H1 (cell line): Measurements from ENCODE around the gene SLC5A12. TPM values are rescaled to one million over a fixed set of nuclear protein-coding genes. Genes with fewer than 3 reads are reported as not detected.

Experiments
- CTCF ChIA-PET: fragments of 300-600 bp; sonication (Branson Sonifier 250); formaldehyde crosslinking; loops from one replicate; lab custom pipeline; 2021; ENCODE audit not compliant: partially characterized antibody; lab: Charles Lee
- POLR2A ChIA-PET: fragments of 300-600 bp; sonication (Branson Sonifier 250); formaldehyde crosslinking; loops from one replicate; lab custom pipeline; 2021; ENCODE audit warnings: inconsistent platforms; ENCODE audit not compliant: partially characterized antibody; lab: Charles Lee
- DNase-seq, 2 experiments: peaks; one replicate each; pipeline versions ENCODE4 v3.0.0 to v3.0.0-alpha.2; 2010 to 2022; ENCODE audit warnings: low spot score in 2 of 2, low read depth in 1 of 2, mixed read lengths in 1 of 2
- FAIRE-seq: peaks from 2 replicates; lab custom pipeline; 2011; peaks lifted over from hg19 to GRCh38; lab: Jason Lieb, UNC
- H2AFZ ChIP-seq: 2 replicates; pipeline ENCODE4 v1.8.1; 2012; ENCODE audit warnings: low read length, inconsistent platforms
- H2AK5ac ChIP-seq: 2 replicates; pipeline ENCODE4 v1.6.1; 2013; ENCODE audit warnings: low read depth, low read length
- H2BK120ac ChIP-seq: replicated peaks from 2 replicates; pipeline ENCODE3; 2013; ENCODE audit warnings: low read depth, low read length, inconsistent platforms
- H2BK12ac ChIP-seq: 2 replicates; pipeline ENCODE4 v1.6.1; 2013; ENCODE audit warnings: low read depth, low read length
- H2BK15ac ChIP-seq: 2 replicates; pipeline ENCODE4 v1.6.1; 2013; ENCODE audit warnings: low read length
- H2BK20ac ChIP-seq: 2 replicates; pipeline ENCODE4 v1.6.1; 2013; ENCODE audit warnings: low read length
- H2BK5ac ChIP-seq: 2 replicates; pipeline ENCODE4 v1.6.1; 2013; ENCODE audit warnings: low read depth, low read length
- H3K14ac ChIP-seq: 2 replicates; pipeline ENCODE4 v1.6.1; 2013; ENCODE audit warnings: inconsistent platforms; ENCODE audit not compliant: insufficient read length
- H3K18ac ChIP-seq: 2 replicates; pipeline ENCODE4 v1.6.1; 2013; ENCODE audit warnings: low read length; ENCODE audit errors: extremely low read depth
- H3K23ac ChIP-seq: 2 replicates; pipeline ENCODE4 v1.6.1; 2013; ENCODE audit warnings: inconsistent platforms; ENCODE audit not compliant: insufficient read length
- H3K23me2 ChIP-seq: 2 replicates; pipeline ENCODE4 v1.6.1; 2013; ENCODE audit warnings: low read depth, low read length
- H3K27ac ChIP-seq: 2 replicates; pipeline ENCODE4 v1.6.1; 2011; ENCODE audit warnings: low read depth, low read length, inconsistent platforms
- H3K27me3 ChIP-seq, 4 experiments: replicated peaks in 1 of 4; 1 replicate in 1 of 4; 2 replicates in 3 of 4; pipeline versions ENCODE4 v1.6.1 to v1.8.1; 2011 to 2013; ENCODE audit warnings: low read length in 3 of 4, mild to moderate bottlenecking in 3 of 4, inconsistent platforms in 2 of 4, mixed read lengths in 2 of 4, moderate library complexity in 1 of 4; ENCODE audit not compliant: control insufficient read depth in 3 of 4, insufficient read depth in 3 of 4; ENCODE audit errors: extremely low read depth in 1 of 4
- H3K36me3 ChIP-seq, 4 experiments: 2 replicates each; pipeline versions ENCODE4 v1.6.1 to v1.8.1; 2011 to 2013; ENCODE audit warnings: mild to moderate bottlenecking in 4 of 4, low read length in 3 of 4, moderate library complexity in 2 of 4, control low read depth in 1 of 4, inconsistent platforms in 1 of 4; ENCODE audit not compliant: insufficient read depth in 4 of 4, control insufficient read depth in 2 of 4
- H3K4ac ChIP-seq: replicated peaks from 2 replicates; pipeline ENCODE3; 2013; ENCODE audit warnings: low read length, low read depth, mixed read lengths, inconsistent platforms; ENCODE audit not compliant: insufficient read length
- H3K4me1 ChIP-seq, 4 experiments: replicated peaks in 1 of 4; 1 replicate in 1 of 4; 2 replicates in 3 of 4; pipeline versions ENCODE4 v1.6.1 to v1.8.1; 2011 to 2013; ENCODE audit warnings: low read length in 3 of 4, inconsistent platforms in 2 of 4, mixed read lengths in 1 of 4; ENCODE audit not compliant: insufficient read depth in 4 of 4, control insufficient read depth in 3 of 4
- H3K4me2 ChIP-seq, 2 experiments: 2 replicates each; pipeline versions ENCODE4 v1.6.1 to v1.8.1; 2011 to 2013; ENCODE audit warnings: low read depth in 2 of 2, low read length in 2 of 2, control low read depth in 1 of 2, inconsistent platforms in 1 of 2, mild to moderate bottlenecking in 1 of 2; ENCODE audit not compliant: insufficient read depth in 1 of 2
- H3K4me3 ChIP-seq, 4 experiments: fragments of 200-600, 300-600 bp in 1 of 4; sonication (generic), shearing (Covaris generic), sonication (Bioruptor Twin) in 1 of 4; 2 replicates each; pipeline versions ENCODE4 v1.5.1 to v1.8.1; 2011 to 2016; ENCODE audit warnings: low read length in 4 of 4, low read depth in 3 of 4, control low read depth in 2 of 4, inconsistent platforms in 2 of 4, mild to moderate bottlenecking in 2 of 4, mixed read lengths in 1 of 4, moderate library complexity in 1 of 4; ENCODE audit not compliant: insufficient read depth in 2 of 4; ENCODE audit errors: extremely low read depth in 1 of 4
- H3K56ac ChIP-seq: replicated peaks from 2 replicates; pipeline ENCODE3; 2013; ENCODE audit warnings: low read depth, mild to moderate bottlenecking, mixed read lengths, low read length, inconsistent platforms; ENCODE audit not compliant: insufficient read length
- H3K79me1 ChIP-seq: 2 replicates; pipeline ENCODE4 v1.6.1; 2013; ENCODE audit warnings: low read depth, low read length, control low read depth
- H3K79me2 ChIP-seq, 2 experiments: 2 replicates each; pipeline versions ENCODE4 v1.6.1 to v1.8.1; 2012 to 2013; ENCODE audit warnings: low read length in 2 of 2, mild to moderate bottlenecking in 2 of 2, inconsistent platforms in 1 of 2; ENCODE audit not compliant: insufficient read depth in 2 of 2, control insufficient read depth in 1 of 2
- H3K9ac ChIP-seq, 4 experiments: replicated peaks in 1 of 4; 1 replicate in 1 of 4; 2 replicates in 3 of 4; pipeline versions ENCODE4 v1.6.1 to v1.8.1; 2011 to 2013; ENCODE audit warnings: low read depth in 3 of 4, low read length in 3 of 4, control low read depth in 2 of 4, mild to moderate bottlenecking in 2 of 4, moderate library complexity in 2 of 4, inconsistent platforms in 1 of 4; ENCODE audit errors: extremely low read depth in 1 of 4
- H3K9me3 ChIP-seq, 2 experiments: 2 replicates each; pipeline versions ENCODE4 v1.6.1 to v1.8.1; 2012 to 2013; ENCODE audit warnings: mild to moderate bottlenecking in 2 of 2, moderate library complexity in 2 of 2, control low read depth in 1 of 2, inconsistent platforms in 1 of 2, low read depth in 1 of 2, low read length in 1 of 2, mixed read lengths in 1 of 2; ENCODE audit not compliant: insufficient read depth in 2 of 2
- H4K20me1 ChIP-seq, 2 experiments: replicated peaks in 1 of 2; 2 replicates each; pipeline versions ENCODE3 to v1.8.1; 2011 to 2013; ENCODE audit warnings: inconsistent platforms in 2 of 2, low read length in 2 of 2, mild to moderate bottlenecking in 1 of 2; ENCODE audit not compliant: insufficient read depth in 2 of 2, control insufficient read depth in 1 of 2
- H4K5ac ChIP-seq: 2 replicates; pipeline ENCODE4 v1.6.1; 2013; ENCODE audit warnings: low read length, low read depth, mixed read lengths, inconsistent platforms; ENCODE audit not compliant: insufficient read length
- H4K8ac ChIP-seq: 2 replicates; pipeline ENCODE4 v1.8.0; 2013; ENCODE audit warnings: mild to moderate bottlenecking, moderate library complexity, low read length, inconsistent platforms; ENCODE audit not compliant: insufficient read depth; ENCODE audit errors: extremely low read depth
- H4K91ac ChIP-seq: replicated peaks from 2 replicates; pipeline ENCODE3; 2013; ENCODE audit warnings: low read length, mixed read lengths, inconsistent platforms; ENCODE audit not compliant: insufficient read length
- CBX8 ChIP-seq: fragments of 300-800, 300-1000 bp; sonication (generic); IDR thresholded peaks from 2 replicates; pipeline ENCODE4 v1.7.1; 2016; ENCODE audit warnings: low read depth, low read length, borderline replicate concordance
- CTBP2 ChIP-seq: IDR thresholded peaks from 2 replicates; pipeline ENCODE4 v1.7.0; 2011; ENCODE audit warnings: borderline replicate concordance, mild to moderate bottlenecking, moderate library complexity, mixed read lengths, low read length; ENCODE audit not compliant: insufficient read depth, insufficient read length
- EP300 ChIP-seq, 2 experiments: IDR thresholded peaks; 1 replicate in 1 of 2; 2 replicates in 1 of 2; pipeline ENCODE4 v1.6.1; 2011 to 2012; ENCODE audit warnings: low read depth in 2 of 2, low read length in 2 of 2, mild to moderate bottlenecking in 2 of 2, borderline replicate concordance in 1 of 2, inconsistent platforms in 1 of 2, moderate library complexity in 1 of 2
- EZH2 ChIP-seq: fragments of 200-600 bp; sonication (generic); IDR thresholded peaks from 2 replicates; pipeline ENCODE4 v1.7.1; 2012; ENCODE audit warnings: low read depth, mild to moderate bottlenecking, moderate library complexity, low read length, inconsistent platforms; ENCODE audit not compliant: severe bottlenecking
- GABPA ChIP-seq: IDR thresholded peaks from 2 replicates; pipeline ENCODE4 v1.6.1; 2011; ENCODE audit warnings: mild to moderate bottlenecking, low read length, moderate library complexity, borderline replicate concordance; ENCODE audit not compliant: insufficient read depth
- JUND ChIP-seq: IDR thresholded peaks from 2 replicates; pipeline ENCODE4 v1.6.1; 2011; ENCODE audit warnings: mild to moderate bottlenecking, improper control_type of control experiment, low read length
- KDM1A ChIP-seq: fragments of 200-600, 300-600 bp; sonication (generic); IDR thresholded peaks from 2 replicates; pipeline ENCODE4 v1.7.1; 2016; ENCODE audit warnings: mild to moderate bottlenecking, low read length, borderline replicate concordance
- KDM4A ChIP-seq: IDR thresholded peaks from one replicate; pipeline ENCODE4 v1.7.1; 2012; ENCODE audit warnings: low read depth, mild to moderate bottlenecking, moderate library complexity, low read length, inconsistent platforms; ENCODE audit not compliant: severe bottlenecking
- NRF1 ChIP-seq: IDR thresholded peaks from 2 replicates; pipeline ENCODE4 v1.6.1; 2011; ENCODE audit warnings: mild to moderate bottlenecking, low read depth, low read length, improper control_type of control experiment
- PHF8 ChIP-seq: fragments of 200-600 bp; sonication (generic); conservative IDR thresholded peaks from 2 replicates; pipeline ENCODE4 v1.7.1; 2012; ENCODE audit warnings: low read depth, mild to moderate bottlenecking, inconsistent platforms, low read length, moderate library complexity
- POLR2A ChIP-seq, 2 experiments: IDR thresholded peaks; 1 replicate in 1 of 2; 2 replicates in 1 of 2; pipeline ENCODE4 v1.6.1; 2011; ENCODE audit warnings: low read depth in 2 of 2, low read length in 2 of 2, mild to moderate bottlenecking in 2 of 2; ENCODE audit errors: control extremely low read depth in 1 of 2
- POU5F1 ChIP-seq: IDR thresholded peaks from 2 replicates; pipeline ENCODE4 v1.6.1; 2011; ENCODE audit warnings: low read depth, mild to moderate bottlenecking, low read length, moderate library complexity
- SIRT6 ChIP-seq: IDR thresholded peaks from one replicate; pipeline ENCODE4 v1.7.1; 2012; ENCODE audit warnings: low read length, inconsistent platforms
- SRF ChIP-seq: IDR thresholded peaks from 2 replicates; pipeline ENCODE4 v1.6.1; 2011; ENCODE audit warnings: mild to moderate bottlenecking, low read depth, low read length, moderate library complexity
- TBP ChIP-seq: IDR thresholded peaks from 2 replicates; pipeline ENCODE4 v1.6.1; 2011; ENCODE audit warnings: low read depth, low read length, improper control_type of control experiment
- WGBS, 2 experiments: shearing (Covaris generic) in 1 of 2; methylation state at CpG; one replicate each; pipeline versions ENCODE4 v1.1.6 to v1.1.7; 2013 to 2015; ENCODE audit warnings: low lambda C conversion rate in 2 of 2, mixed read lengths in 2 of 2, inconsistent platforms in 1 of 2, low coverage in 1 of 2, missing lambda C conversion rate in 1 of 2; ENCODE audit not compliant: insufficient replicate concordance in 2 of 2, insufficient coverage in 1 of 2, insufficient read length in 1 of 2; ENCODE audit errors: extremely low coverage in 1 of 2, missing lambda C conversion rate in 1 of 2; 5-methylcytosine and 5-hydroxymethylcytosine counted together
- polyA plus RNA-seq, 7 experiments: library from polyadenylated mRNA; depleted of rRNA in 3 of 7; stranded (reverse) in 5 of 7; unstranded in 2 of 7; fragments of >200 nt in 5 of 7; fragments of 200-250 nt in 2 of 7; gene quantifications; 1 replicate in 5 of 7; 2 replicates in 1 of 7; 4 replicates in 1 of 7; pipeline versions ENCODE4 v1.2.1 to v1.2.3, GENCODE V29; 2011 to 2013; ENCODE audit warnings: missing spikeins in 2 of 7, mixed read lengths in 2 of 7
- total RNA-seq: library from RNA; stranded (reverse); fragmentation: NEBNext Ultra II Directional; extraction: Animal tissue kit (Norgen Biotek cat#: 25700); gene quantifications from 2 replicates; pipeline ENCODE4 v1.2.1, GENCODE V29; 2021

Gene SLC5A12
- total and polyA plus RNA-seq, 2 of the 8 experiments (the other 6 are each of a cell fraction or from before 2014, with no cell fraction given), result 1.3 to 1.4 TPM

GRCh38 chr11:26662916-26663315 lies 58.9 kb downstream of the SLC5A12 start:
- no peaks in the 10 kb centered on the region for H3K9me3 ChIP-seq
- H4K5ac ChIP-seq, result no peak overlapping the region
- H2AFZ ChIP-seq, result no peak overlapping the region
- no peaks in the 10 kb centered on the region for H3K27me3 ChIP-seq
- no peak overlapping the region for H3K27ac ChIP-seq
- no peak overlapping the region for H3K14ac ChIP-seq
- FAIRE-seq (no peak), DNase-seq (no peak)
- H2BK20ac ChIP-seq, result no peak overlapping the region
- H2BK12ac ChIP-seq, result no peak overlapping the region
- no peak overlapping the region for H2BK120ac ChIP-seq
- H4K20me1 ChIP-seq, result no peaks in the 10 kb centered on the region
- no peak overlapping the region for H3K4ac ChIP-seq
- H2BK5ac ChIP-seq, result no peak overlapping the region
- H4K8ac ChIP-seq, result no peak overlapping the region
- CTCF ChIA-PET, result interaction anchor here (0.7 to 1.2 kb wide), 3 partner anchors 10 to 496 kb away, joined by 3 read pairs; no protein-coding TSS in a partner anchor
- H3K56ac ChIP-seq, result no peak overlapping the region
- H3K79me1 ChIP-seq, result no peaks in the 10 kb centered on the region
- no peak overlapping the region for H3K9ac ChIP-seq
- H3K18ac ChIP-seq, result no peak overlapping the region
- 89% methylated on average over 1 of the region's 1 CpG; no CpG with 5 or more reads in 1 of the 2 experiments for WGBS, 2 experiments
- no peak overlapping the region for H3K4me3 ChIP-seq
- H2AK5ac ChIP-seq, result no peak overlapping the region
- H4K91ac ChIP-seq, result no peak overlapping the region
- H3K36me3 ChIP-seq, result no peaks in the 10 kb centered on the region
- no peak overlapping the region for H2BK15ac ChIP-seq
- no peaks in the 10 kb centered on the region for H3K23me2 ChIP-seq
- no peak overlapping the region for H3K23ac ChIP-seq
- POLR2A ChIA-PET, result no interaction called here
- no peaks in the 10 kb centered on the region for H3K79me2 ChIP-seq
- H3K4me2 ChIP-seq, result no peak overlapping the region
- peaks cover 0 to 4% (median 0%) of the 10 kb centered on the region in 4 experiments; a peak in 1 of 7 replicates for H3K4me1 ChIP-seq
- TF ChIP-seq EP300 (IDR thresholded peaks at IDR 0.05; ENCODE audit: borderline replicate concordance in 1 of 2, low read depth in 2 of 2, low read length in 2 of 2) (no peak), POLR2A (IDR thresholded peaks at IDR 0.05; ENCODE audit: control extremely low read depth in 1 of 2, low read depth in 2 of 2, low read length in 2 of 2) (no peak), GABPA (no peak), JUND (no peak), NRF1 (no peak), TBP (no peak), SRF (no peak), SIRT6 (no peak), PHF8 (no peak), CBX8 (no peak), POU5F1 (no peak), EZH2 (no peak), KDM4A (no peak), KDM1A (no peak), CTBP2 (no peak)
